Renal pelvis (tissue), 4 donors: ENCODE results near the gene CMTM5. TPM values are rescaled to one million over a fixed set of nuclear protein-coding genes. Genes with fewer than 3 reads are reported as not detected.
"Not testable (repeated sequence)": the region's sequence is repeated elsewhere in the genome, so short reads cannot be mapped to it uniquely, and the experiment has no call there.

ENCODE experiments used
- DNase-seq: peaks from one replicate; pipeline ENCODE4 v3.0.0-alpha.2; 2013
- polyA plus RNA-seq, 3 donors: library from polyadenylated mRNA; unstranded; fragments of 120-200 nt; gene quantifications; one replicate each; pipeline ENCODE4 v1.2.1, GENCODE V29; 2013; ENCODE audit not compliant: insufficient read length in 3 of 3

Gene CMTM5
- polyA plus RNA-seq, 3 donors = 2.3 to 3.1 (median 2.6) TPM

DNA sequence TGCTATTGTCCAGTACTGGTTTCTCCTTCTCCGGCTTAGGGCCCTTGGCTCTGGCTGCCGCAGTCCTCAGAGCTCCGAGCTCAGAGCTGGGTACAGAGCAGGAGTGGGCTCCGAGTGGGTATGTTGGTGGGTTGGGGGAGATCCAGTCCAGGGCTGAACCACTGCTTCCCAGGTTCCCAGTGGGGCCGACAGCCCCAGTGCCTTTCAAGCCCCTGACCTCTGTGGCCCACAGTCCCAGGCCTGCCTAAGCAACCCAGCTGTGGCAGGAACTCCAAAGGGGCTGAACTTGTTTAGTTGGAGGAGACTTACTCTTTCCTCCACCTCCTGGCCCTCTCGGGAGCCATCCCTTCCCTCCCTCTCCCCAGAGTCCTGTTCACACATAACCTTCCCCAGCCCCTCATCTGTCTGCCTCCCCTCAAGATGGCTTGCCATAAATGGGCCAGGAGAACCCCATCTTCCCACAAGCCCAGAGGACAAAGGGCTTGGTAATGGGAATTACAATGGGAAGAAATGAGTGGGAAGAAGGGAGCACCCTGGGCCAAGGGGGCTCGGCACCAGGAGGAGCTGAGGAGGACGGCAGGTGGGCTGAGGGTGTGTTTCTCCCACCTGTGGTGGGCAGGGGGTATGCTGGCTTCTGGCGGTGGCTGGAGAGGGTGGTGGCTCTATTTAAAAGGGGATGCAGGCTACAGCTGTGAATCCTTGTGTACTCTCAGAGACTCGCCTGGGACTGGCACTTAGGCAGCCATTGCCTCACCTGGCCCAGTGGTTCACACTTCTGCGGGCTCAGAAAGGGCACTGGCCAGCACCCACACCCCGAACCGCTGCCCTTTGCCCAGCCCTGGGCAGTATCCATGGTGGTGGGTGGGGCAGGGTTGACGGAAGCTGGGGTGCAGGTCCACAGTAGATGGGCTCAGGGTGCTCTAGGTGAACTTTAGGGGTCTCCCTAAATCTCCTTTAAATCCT is 35.0 kb downstream of the CMTM5 start:
- DNase-seq = no peak

DNA sequence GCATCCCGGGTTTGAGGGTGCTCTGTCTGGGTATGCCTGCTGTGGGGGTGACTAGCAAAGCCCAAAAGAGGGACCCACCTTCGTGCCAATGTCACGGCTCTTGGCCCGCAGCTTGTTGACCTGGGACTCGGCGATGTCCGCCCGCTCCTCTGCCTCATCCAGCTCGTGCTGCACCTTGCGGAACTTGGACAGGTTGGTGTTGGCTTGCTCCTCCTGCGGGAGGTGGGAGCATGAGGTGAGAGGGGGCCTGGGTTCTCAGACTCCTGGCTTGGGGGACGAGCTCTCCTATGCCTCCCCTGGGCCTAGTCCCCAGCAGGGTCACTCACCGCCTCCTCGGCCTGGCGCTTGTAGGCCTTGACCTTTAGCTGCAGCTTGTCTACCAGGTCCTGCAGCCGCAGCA is 36.8 kb downstream of the CMTM5 start:
- DNase-seq = no peak

DNA sequence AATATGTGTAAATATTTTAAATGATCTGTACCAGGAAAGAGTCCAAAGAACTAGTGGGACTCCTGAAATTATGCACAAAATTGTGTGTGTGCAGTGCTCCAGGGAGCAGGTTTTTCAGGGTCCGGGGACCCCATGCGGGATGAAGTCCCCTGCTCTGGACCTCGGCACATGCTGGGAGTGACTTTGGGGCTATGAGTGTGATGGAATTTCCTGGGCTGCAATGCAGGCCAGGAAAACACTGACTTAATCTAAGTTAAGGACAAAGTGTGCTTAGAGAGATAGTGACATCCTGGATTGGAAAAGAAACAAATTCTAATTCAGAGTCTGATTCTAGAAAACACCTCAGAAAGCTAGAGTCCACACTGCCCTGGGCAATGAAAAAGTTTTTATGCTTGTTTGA is 37.4 kb downstream of the CMTM5 start:
- no peak for DNase-seq

DNA sequence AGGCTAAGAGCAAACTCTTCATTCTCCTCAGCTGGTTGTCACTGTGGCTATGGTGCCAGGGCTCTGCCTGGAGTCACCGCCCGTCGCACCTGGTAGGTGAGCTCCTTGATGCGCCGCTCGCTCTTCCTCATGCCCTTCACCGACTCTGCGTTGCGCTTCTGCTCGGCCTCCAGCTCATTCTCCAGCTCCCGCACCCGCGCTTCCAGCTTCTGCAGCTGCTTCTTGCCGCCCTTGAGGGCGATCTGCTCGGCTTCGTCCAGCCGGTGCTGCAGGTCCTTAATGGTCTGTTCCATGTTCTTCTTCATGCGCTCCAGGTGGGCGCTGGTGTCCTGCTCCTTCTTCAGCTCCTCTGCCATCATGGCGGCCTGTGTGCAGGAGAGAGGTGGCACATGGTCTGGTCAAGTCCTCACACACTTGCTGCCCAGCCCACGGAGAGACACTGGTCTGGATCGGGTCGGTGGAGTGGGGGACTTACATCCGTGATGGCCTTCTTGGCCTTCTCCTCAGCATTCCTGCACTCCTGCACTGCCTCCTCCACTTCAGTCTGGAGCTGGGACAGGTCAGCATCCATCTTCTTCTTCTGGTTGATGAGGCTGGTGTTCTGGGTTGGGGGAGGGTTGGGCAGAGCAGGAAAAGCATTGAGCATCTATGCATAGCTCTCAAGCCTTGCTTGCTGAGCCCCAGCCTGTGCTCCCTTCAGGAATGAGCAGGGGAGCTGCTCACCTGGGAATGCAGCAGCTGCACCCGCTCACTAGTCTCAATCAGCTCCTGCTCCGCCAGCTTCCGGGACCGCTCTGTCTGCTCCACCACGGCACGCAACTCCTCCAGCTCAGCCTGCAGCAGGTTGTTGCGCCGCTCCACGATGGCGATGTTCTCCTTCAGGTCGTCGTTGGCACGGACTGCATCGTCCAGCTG is 38.3 kb downstream of the CMTM5 start:
- DNase-seq = no peak

DNA sequence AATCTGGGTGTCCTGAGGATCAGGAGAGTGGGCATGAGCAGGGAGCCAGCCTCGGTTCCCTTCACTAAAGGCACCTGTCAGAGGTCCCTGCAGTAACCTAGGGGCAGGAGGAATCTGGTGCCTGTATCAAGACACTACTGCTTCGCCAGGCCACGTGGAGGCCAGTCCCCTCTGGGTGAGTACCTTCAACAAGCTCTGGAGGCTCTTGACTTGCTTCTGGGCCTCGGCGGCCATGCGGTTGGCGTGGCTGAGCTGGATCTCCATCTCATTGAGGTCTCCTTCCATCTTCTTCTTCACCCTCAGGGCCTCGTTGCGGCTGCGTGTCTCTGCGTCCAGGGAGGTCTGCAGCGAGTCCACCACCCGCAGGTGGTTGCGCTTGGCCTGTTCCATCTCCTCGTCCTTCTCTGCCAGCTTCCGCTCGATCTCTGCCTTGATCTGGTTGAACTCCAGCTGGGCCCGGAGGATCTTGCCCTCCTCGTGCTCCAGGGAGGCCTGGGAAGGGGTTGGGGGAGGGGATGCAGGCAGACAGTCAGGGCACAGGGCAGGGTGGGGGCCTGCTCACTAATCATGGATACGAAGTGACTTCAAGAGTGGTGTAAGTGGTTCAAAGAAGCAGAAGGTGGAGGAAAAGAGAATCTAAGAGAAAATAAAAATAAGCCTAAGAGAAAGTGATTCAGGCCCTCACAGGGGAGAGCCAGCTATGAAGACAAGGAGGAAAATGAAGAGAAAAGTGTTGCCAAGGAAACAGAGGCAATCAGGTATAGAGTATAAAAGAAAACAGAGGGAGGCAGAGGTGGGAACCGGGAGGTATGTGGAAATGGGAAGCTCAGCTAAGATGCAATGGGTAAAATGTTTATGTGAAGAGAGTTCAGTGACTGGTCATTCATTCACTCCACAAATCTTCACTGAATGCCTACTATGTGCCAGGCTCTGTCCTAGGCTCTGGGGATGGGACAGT is 39.3 kb downstream of the CMTM5 start:
- no peak for DNase-seq

DNA sequence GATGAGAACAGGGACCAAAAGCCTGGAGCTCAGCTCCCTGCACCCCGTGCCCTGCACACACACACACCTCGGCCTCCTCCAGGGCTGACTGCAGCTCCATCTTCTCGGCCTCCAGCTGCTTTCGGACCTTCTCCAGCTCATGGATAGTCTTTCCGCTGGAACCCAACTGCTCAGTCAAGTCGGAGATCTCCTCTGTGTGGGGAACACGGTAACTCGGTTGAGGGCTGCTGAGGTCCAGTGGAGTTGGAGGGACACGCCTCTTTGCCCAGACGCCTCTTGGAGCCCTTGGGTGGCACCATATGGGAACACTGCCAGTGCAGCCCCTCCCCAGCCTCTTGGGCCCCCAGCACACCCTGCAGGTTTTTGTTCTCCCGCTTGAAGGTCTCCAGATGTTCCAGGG is 40.0 kb downstream of the CMTM5 start:
- DNase-seq = no peak

DNA sequence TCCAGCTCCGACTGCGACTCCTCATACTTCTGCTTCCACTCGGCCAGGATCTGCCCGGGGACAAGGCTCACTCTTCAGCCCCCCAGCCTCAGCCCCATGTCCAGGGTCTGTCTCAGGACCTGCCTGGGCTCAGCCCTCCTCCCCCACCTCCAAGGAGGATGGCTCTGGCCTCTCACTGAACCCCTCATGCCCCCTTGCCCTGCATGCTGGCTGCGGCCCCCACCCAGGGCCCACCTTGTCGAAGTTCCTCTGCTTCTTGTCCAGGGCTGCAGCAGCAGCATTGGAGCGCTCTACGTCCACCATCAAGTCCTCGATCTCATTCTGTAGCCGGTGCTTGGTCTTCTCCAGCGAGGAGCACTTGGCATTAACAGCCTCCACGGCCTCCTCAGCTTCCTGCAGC is 40.4 kb downstream of the CMTM5 start:
- not testable (repeated sequence) for DNase-seq

DNA sequence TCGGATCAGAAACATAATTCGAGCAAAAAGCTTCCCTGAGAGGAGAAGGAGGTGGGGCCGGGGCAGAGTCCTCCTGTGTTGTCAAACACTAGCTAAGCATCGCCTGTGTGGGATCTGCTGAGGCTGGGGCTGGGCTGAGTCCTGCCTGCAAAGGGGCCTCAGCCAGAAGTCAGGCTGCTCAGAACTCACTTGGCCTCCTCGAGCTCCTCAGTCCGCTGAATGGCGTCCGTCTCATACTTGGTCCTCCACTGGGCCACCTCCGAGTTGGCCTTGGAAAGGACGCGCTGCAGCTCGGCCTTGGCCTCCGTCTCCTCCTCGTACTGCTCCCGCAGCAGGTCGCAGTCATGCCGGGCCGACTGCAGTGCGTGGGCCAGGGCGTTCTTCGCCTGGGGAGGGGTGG is 41.2 kb downstream of the CMTM5 start:
- DNase-seq = no peak

DNA sequence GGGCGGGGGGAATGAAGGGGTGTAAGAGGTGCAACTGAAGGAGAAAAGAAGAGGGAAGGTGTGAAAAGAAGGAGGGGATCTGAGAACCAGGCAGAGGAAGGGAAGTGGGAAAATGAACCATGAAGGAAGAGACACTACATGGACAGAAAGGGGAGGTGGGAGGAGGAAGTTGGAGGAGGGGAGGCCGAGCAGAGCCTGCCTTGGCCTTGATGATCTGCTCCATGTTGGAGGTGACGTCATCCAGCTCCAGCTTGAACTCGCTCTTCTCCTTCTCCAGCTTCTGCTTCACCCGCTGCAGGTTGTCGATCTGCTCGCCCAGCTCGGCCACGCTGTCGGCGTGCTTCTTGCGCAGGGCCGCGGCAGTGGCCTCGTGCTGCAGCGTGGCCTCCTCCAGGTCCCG is 42.8 kb downstream of the CMTM5 start:
- DNase-seq = not testable (repeated sequence)

DNA sequence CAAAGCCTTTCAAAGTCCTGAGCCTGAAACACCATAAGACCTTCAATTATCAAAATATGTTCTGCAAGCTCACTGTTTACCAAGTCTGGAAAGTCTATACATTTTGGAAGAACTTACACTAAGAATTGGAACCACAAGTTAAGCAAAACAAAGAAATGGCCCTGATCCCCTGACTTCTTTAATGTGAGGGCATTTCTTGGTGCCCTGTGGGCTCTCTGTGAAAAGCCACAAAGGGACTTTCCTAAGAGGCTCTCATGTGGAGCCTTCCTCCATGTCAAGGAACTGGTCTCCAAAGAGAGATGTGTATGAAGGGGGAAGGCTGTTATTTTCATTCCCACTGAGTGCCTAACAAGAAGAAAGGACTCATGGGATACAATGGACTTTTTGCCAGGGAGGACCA is 44.7 kb downstream of the CMTM5 start:
- DNase-seq = no peak

DNA sequence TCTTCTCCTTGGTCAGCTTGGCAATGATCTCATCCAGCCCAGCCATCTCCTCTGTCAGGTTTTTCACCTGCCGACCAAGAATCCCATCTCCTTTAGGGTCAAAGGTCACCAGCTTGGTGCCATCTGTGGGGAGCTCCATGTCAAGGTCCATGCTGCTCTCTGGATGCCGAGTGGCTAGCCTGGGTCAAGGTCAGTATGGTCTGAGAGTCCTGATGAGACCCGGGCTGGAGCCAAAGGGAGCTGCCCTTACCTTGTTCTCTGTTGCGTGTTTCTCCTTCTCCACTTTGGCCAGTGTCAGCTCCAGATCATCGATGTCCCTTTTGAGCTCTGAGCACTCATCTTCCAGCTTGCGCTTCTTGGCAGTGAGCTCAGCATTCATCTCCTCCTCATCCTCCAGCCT is 46.8 kb downstream of the CMTM5 start:
- no peak for DNase-seq

DNA sequence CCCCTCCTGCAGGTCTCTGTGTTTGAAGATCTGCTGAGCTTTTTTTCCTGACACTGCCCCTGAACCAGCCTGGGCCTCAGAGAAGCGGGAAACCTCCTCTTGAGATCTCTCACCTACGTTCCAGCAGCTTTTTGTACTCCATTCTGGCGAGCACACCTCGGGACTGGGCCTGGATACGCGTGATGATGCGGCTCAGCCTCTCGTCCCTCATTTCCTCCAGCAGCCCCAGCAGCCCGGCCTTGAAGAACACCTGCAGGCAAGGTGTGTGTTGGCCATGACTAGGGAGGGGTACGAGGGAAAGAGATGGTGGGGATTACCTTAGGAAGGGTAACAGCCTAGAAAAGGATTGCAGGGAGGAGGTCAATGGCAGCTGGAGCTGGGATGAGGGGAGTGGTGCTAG is 48.3 kb downstream of the CMTM5 start:
- no peak for DNase-seq

DNA sequence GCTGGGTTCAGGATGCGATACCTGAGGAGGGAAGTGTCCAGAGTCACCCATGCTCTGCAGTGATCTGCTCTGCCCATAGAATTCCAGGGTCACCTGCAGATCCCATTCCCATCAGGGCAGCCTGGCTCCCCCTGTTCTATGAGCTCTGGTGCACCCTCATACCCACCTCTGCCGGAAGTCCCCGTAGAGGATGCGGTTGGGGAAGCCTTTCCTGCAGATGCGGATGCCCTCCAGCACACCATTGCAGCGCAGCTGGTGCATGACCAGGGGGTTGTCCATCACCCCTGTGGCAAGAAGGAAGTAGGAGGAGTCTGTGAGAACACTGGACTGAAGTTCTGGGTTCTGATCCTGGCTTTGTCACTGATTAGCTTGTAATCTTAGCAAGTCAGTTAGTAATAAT is 49.0 kb downstream of the CMTM5 start:
- not testable (repeated sequence) for DNase-seq

DNA sequence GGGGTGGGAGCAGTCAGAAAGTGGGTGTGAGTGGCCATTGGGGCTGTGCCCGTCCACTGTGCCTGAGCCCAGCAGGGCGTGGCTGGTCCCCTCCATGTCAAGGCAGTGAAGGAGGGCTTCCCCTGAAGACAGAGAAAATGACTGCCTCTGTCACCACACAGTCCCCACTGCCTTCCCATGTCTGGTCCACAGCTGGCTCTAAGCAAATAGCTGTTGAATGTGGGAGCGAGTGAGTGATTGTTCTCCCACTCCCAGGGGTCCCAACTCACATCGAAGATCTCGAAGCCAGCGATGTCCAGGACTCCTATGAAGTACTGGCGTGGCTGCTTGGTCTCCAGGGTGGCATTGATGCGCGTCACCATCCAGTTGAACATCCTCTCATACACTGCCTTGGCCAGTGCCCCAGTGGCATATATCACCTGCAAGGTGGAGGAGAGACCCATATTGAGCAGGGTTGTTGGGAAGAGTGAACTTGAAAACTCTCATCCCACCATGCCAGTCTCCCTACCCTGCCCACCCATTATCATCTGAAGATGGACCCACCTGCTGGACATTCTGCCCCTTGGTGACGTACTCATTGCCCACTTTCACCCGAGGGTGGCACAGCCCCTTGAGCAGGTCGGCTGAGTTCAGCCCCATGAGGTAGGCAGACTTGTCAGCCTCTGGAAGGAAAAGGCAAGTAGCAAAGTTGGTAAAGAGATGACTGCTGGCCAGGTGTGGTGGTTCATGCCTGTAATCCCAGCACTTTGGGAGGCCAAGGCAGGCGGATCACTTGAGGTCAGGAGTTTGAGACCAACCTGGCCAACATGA is 52.0 kb downstream of the CMTM5 start:
- no peak for DNase-seq

Other genes starting within 250 kb of the CMTM5 start
- gene SLC7A8, start 193.4 kb upstream of the CMTM5 start, polyA plus RNA-seq = 100 to 1,000 TPM in 1 of 3 donors, 10 to 100 TPM in 2; 76.5 to 103 (median 88.8) TPM
- gene RNF212B, start 139.1 kb upstream of the CMTM5 start, polyA plus RNA-seq = 1 to 10 TPM; 1.3 to 3.4 (median 2.3) TPM
- gene HOMEZ, start 90.9 kb upstream of the CMTM5 start, polyA plus RNA-seq = 10 to 100 TPM; 28.5 to 32.3 (median 29.2) TPM
- 10 to 100 TPM; 20.5 to 37.2 (median 37.2) TPM for gene PPP1R3E, start 74.2 kb upstream of the CMTM5 start, polyA plus RNA-seq
- 10 to 100 TPM; 38.2 to 54.4 (median 47.7) TPM for gene BCL2L2, start 70.2 kb upstream of the CMTM5 start, polyA plus RNA-seq
- 100 to 1,000 TPM; 269 to 322 (median 307) TPM for gene PABPN1, start 55.6 kb upstream of the CMTM5 start, polyA plus RNA-seq
- 10 to 100 TPM; 62.9 to 78.3 (median 69.0) TPM for gene SLC22A17, start 24.2 kb upstream of the CMTM5 start, polyA plus RNA-seq
- gene EFS, start 11.9 kb upstream of the CMTM5 start, polyA plus RNA-seq = 10 to 100 TPM; 41.1 to 55.6 (median 45.5) TPM
- not detected for gene IL25, start 4.2 kb upstream of the CMTM5 start, polyA plus RNA-seq
- gene MYH6, start 31.2 kb downstream of the CMTM5 start, polyA plus RNA-seq = under 1 TPM; 0.07 to 0.17 (median 0.16) TPM
- under 1 TPM; 0.40 to 0.62 (median 0.56) TPM for gene MYH7, start 58.6 kb downstream of the CMTM5 start, polyA plus RNA-seq
- gene NGDN, start 92.7 kb downstream of the CMTM5 start, polyA plus RNA-seq = 10 to 100 TPM; 60.0 to 72.5 (median 68.9) TPM
- gene ZFHX2, start 174.7 kb downstream of the CMTM5 start, polyA plus RNA-seq = 10 to 100 TPM in 2 of 3 donors, 1 to 10 TPM in 1; 8.3 to 12.4 (median 11.0) TPM
- gene THTPA, start 179.2 kb downstream of the CMTM5 start, polyA plus RNA-seq = 10 to 100 TPM; 19.0 to 20.5 (median 19.7) TPM
- 100 to 1,000 TPM in 2 of 3 donors, 10 to 100 TPM in 1; 79.0 to 122 (median 113) TPM for gene AP1G2, start 190.7 kb downstream of the CMTM5 start, polyA plus RNA-seq
- 10 to 100 TPM in 2 of 3 donors, 1 to 10 TPM in 1; 9.1 to 13.5 (median 11.9) TPM for gene JPH4, start 201.7 kb downstream of the CMTM5 start, polyA plus RNA-seq